WTC11 (cell line): ENCODE data around the gene CNST.

Experiments used
- CBFB ChIP-seq: sonication (generic); formaldehyde crosslinking; IDR thresholded peaks from 2 replicates; pipeline ENCODE4 v1.8.1; 2022; ENCODE audit warnings: mild to moderate bottlenecking, low read depth, missing genetic modification reagents
- CREB1 ChIP-seq: sonication (generic); formaldehyde crosslinking; IDR thresholded peaks from 2 replicates; pipeline ENCODE4 v1.8.0; 2023; ENCODE audit warnings: mild to moderate bottlenecking, missing genetic modification reagents
- NFE2L1 ChIP-seq: sonication (generic); formaldehyde crosslinking; IDR thresholded peaks from 2 replicates; pipeline ENCODE4 v1.8.1; 2023; ENCODE audit warnings: missing genetic modification reagents
- SP1 ChIP-seq: sonication (generic); formaldehyde crosslinking; conservative IDR thresholded peaks from 2 replicates; pipeline ENCODE4 v1.8.1; 2022; ENCODE audit warnings: missing genetic modification reagents
- TCF7 ChIP-seq: sonication (generic); formaldehyde crosslinking; IDR thresholded peaks from 2 replicates; pipeline ENCODE4 v1.8.0; 2022; ENCODE audit warnings: mild to moderate bottlenecking, low read depth, missing genetic modification reagents, moderate library complexity
- TF ChIP-seq, protein P1 (sequence below): fragments of 200-600 bp; IDR thresholded peaks from 2 replicates; pipeline ENCODE4 v1.8.0; 2022; ENCODE audit warnings: antibody characterized with exemption
- TF ChIP-seq, protein P2 (sequence below): sonication (generic); formaldehyde crosslinking; IDR thresholded peaks from 2 replicates; pipeline ENCODE4 v1.8.0; 2022; ENCODE audit warnings: mild to moderate bottlenecking, missing genetic modification reagents

DNA sequence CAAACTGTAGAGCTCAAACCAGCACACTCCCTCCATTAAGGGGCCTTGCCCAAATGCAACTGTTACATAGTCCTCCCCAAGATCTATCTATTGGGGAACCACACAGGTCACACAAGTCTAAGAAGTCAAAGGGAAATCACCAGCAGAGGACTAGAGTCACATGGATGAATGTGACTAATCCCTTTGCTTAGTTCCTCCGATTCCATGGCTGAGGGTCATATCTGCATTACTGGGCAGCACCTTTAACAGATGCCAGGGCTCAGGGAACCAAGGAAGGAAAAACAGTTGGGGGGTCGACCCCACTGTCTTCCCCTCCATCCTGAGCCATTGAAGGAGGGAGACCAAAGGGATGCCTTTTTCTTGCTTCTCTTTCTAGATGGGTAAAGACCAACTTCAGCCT, 35.8 kb upstream of the CNST start:
- TF ChIP-seq, protein P1, sequence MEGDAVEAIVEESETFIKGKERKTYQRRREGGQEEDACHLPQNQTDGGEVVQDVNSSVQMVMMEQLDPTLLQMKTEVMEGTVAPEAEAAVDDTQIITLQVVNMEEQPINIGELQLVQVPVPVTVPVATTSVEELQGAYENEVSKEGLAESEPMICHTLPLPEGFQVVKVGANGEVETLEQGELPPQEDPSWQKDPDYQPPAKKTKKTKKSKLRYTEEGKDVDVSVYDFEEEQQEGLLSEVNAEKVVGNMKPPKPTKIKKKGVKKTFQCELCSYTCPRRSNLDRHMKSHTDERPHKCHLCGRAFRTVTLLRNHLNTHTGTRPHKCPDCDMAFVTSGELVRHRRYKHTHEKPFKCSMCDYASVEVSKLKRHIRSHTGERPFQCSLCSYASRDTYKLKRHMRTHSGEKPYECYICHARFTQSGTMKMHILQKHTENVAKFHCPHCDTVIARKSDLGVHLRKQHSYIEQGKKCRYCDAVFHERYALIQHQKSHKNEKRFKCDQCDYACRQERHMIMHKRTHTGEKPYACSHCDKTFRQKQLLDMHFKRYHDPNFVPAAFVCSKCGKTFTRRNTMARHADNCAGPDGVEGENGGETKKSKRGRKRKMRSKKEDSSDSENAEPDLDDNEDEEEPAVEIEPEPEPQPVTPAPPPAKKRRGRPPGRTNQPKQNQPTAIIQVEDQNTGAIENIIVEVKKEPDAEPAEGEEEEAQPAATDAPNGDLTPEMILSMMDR, result no peak
- TF ChIP-seq NFE2L1, result no peak
- TF ChIP-seq, protein P2, sequence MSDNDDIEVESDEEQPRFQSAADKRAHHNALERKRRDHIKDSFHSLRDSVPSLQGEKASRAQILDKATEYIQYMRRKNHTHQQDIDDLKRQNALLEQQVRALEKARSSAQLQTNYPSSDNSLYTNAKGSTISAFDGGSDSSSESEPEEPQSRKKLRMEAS (CRISPR knock-in tag), result no peak
- TF ChIP-seq CBFB (CRISPR knock-in tag), result no peak
- no peak for TF ChIP-seq CREB1 (CRISPR knock-in tag)
- no peak for TF ChIP-seq TCF7 (CRISPR knock-in tag)
- no peak for TF ChIP-seq SP1
